Activated naive CD8-positive, alpha-beta T cell (primary cell): ENCODE results near the gene NUDT1.
A peak's percentile ranks its signal among the peaks of the same experiment; 100 is the strongest.
"Not testable (repeated sequence)": the region's sequence is repeated elsewhere in the genome, so short reads cannot be mapped to it uniquely, and the experiment has no call there.

Source experiments
- H3K27ac Mint-ChIP-seq: one replicate; pipeline ENCODE4 v1.8.0; 2021; ENCODE audit warnings: mixed read lengths
- H3K27me3 Mint-ChIP-seq: one replicate; pipeline ENCODE4 v1.8.0; 2021; ENCODE audit warnings: mixed read lengths
- H3K36me3 Mint-ChIP-seq: one replicate; pipeline ENCODE4 v1.8.0; 2021; ENCODE audit warnings: mixed read lengths
- H3K4me1 Mint-ChIP-seq: one replicate; pipeline ENCODE4 v1.8.0; 2021; ENCODE audit warnings: low read depth, mixed read lengths
- H3K4me3 Mint-ChIP-seq: one replicate; pipeline ENCODE4 v1.8.0; 2021; ENCODE audit warnings: mild to moderate bottlenecking, mixed read lengths
- H3K9me3 Mint-ChIP-seq: one replicate; pipeline ENCODE4 v1.8.0; 2021; ENCODE audit warnings: low read depth, mixed read lengths

Gene NUDT1

DNA sequence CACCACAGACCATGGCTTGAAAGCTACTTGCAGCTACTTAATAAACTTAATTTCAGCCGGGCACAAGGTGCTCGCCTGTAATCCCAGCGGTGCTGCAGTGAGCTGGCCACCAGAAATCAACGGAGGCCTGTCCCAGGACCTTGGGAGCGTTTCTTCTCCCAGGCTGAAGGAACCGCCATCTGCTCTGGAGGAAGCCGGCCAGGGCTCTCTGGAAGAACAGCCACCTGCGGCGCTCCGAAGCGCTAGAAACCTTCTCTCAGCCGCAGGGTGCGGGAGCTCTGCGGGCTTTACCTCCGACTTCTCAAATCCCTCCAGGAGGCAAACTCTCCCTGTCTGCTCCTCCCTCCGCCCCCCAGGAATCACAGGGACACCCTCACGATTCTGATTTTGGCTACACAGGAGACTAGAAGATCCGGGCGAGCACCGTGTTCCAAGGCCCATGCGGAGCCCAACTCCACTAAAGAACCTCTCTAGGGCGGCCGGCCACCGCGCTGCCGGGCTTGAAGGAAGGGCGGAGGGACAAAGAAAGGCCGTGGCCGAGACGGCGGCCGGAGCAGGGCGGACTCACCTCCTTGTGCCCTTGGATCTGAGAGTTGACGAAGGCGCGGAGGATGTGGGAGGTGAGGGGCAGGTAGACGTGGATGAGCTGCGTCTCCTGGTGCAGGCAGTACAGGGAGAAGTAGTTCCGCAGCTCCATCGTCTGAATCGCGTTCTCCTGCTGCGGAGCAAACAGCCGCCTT is 14.4 kb downstream of the NUDT1 start:
- peaks cover 6% of the 10 kb centered on the region for H3K4me1 Mint-ChIP-seq
- no peak overlapping the region for H3K4me3 Mint-ChIP-seq
- H3K9me3 Mint-ChIP-seq, result no peaks in the 10 kb centered on the region
- H3K27ac Mint-ChIP-seq, result no peak overlapping the region
- H3K27me3 Mint-ChIP-seq, result no peaks in the 10 kb centered on the region
- peaks cover 2% of the 10 kb centered on the region for H3K36me3 Mint-ChIP-seq

DNA sequence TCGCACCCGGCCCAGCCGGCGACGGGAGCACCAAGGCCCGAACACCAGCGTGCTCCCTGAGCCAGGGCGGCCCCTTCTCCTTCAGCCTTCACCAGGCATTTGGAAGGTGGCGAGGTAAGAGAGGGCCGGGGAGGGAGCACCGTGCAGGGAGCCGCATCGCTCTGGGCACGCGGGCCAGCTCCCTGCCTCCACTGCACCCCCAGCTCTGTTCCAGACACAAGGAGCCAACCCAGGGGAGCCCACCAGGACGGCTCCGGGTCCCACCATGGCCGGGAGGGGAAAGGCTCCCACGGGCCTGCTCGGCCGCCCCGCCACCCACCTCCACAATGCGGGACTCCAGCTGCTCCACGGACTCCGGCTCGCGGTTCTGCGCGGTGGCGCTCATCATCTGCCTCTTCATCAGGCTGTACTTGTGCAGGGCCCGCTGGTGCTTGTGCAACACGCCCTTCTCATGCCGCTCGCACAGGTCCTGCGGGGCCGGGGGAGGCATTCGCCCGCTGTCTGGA is 15.1 kb downstream of the NUDT1 start:
- H3K27ac Mint-ChIP-seq, result no peak overlapping the region
- no peaks in the 10 kb centered on the region for H3K9me3 Mint-ChIP-seq
- no peaks in the 10 kb centered on the region for H3K27me3 Mint-ChIP-seq
- H3K4me1 Mint-ChIP-seq, result peaks cover 11% of the 10 kb centered on the region
- H3K36me3 Mint-ChIP-seq, result peaks cover 2% of the 10 kb centered on the region
- no peak overlapping the region for H3K4me3 Mint-ChIP-seq

DNA sequence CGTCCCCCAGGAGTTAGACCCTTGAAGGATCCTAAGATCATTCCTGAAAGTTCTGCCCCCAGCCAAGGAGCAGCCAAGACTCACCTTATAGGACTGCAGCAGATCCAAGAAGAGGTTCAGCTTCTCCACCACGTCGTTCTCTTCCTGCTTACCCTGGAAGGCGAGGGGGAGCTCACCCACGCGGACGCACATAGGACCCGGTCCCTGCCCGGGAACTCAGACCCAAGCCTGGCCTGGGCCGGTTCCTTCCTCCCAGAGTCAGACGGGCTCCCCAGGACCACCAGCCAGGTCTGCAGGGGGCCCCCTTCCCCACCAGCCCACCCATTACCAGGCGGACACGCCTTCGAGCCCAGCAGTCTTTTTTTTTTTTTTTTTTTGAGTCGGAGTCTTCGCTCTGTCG is 15.6 kb downstream of the NUDT1 start:
- Mint-ChIP-seq H3K4me1 (peaks cover 11% of the 10 kb centered on the region), H3K27ac (no peak overlapping the region), H3K9me3 (no peaks in the 10 kb centered on the region), H3K4me3 (no peak overlapping the region), H3K27me3 (no peaks in the 10 kb centered on the region), H3K36me3 (peaks cover 2% of the 10 kb centered on the region)

DNA sequence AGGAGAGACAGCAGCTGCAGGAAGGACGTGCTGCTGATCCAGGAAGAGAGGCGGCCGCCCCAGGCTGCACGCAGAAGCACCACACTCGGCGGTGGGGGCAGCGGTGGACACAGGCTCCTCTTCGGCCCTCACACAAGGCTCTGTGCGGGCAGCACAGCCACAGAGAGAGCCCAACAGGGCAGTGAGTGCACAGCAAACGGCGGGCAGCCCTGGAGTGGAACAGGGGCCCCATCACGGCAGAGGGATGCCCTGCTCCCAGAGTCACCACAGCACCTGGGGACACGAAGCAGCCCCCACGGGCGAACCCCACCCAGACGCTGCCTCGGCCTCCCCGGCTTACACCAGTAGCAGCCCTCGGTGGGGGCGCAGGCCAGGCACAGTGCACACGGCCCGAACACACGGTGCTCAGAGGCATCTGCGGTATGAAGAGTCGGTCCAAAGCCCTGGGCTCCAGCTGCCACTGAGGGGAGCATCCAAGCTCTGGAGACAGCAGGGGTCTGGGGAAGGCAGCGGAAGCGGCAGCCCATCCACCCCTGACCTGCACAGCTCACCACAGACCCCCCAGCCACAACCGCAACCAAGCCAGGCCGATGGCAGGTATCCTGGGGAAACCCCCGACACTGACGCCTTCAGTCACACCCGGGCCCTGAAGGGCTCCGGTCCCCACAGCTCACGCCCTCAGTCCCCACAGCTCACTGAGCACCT is 16.8 kb downstream of the NUDT1 start:
- no peaks in the 10 kb centered on the region for H3K9me3 Mint-ChIP-seq
- no peak overlapping the region for H3K4me3 Mint-ChIP-seq
- peaks cover 2% of the 10 kb centered on the region for H3K36me3 Mint-ChIP-seq
- H3K27ac Mint-ChIP-seq, result no peak overlapping the region
- H3K27me3 Mint-ChIP-seq, result no peaks in the 10 kb centered on the region
- peaks cover 8% of the 10 kb centered on the region for H3K4me1 Mint-ChIP-seq

DNA sequence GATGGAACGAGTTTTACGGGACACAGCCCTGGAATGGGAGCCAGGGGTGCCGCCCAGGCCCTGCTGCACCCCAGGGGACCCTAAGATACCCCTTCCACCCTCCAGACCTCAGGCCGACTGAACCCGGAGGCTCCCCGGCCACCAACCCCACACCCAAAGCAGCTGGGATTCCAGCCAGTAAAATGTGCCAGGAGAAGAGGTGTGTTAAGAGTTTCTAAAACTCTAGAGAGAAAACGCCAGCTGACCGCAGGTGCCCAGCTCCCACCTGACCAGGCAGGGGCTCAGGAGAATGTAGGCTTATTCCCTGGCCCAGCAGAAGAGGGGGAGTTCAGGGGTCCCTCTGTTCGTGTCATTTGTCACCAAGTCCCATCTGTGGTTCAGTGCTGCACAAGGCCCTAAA is 17.5 kb downstream of the NUDT1 start:
- Mint-ChIP-seq H3K27me3 (no peaks in the 10 kb centered on the region), H3K9me3 (no peaks in the 10 kb centered on the region), H3K4me1 (peaks cover 8% of the 10 kb centered on the region), H3K4me3 (no peak overlapping the region), H3K27ac (no peak overlapping the region), H3K36me3 (peaks cover 2% of the 10 kb centered on the region)

DNA sequence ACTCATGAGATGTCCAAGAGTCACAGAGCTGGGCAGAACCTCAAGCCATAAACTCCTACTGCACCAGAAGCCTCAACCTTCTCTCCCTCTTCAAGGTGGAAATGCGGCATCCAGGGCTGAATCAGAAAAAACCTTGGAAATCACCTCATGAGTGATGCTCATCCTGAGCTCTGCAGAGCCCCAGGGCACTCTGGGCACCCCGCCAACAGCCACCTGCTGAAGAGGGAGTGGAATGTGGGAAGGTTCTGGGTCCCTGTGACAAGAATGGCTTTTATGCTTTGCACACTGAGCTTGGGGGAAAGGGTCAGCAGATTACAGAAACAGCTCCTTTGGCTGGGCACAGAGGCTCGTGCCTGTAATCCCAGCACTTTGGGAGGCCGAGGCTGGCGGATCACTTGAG is 18.8 kb downstream of the NUDT1 start:
- H3K4me1 Mint-ChIP-seq, result peaks cover 8% of the 10 kb centered on the region

DNA sequence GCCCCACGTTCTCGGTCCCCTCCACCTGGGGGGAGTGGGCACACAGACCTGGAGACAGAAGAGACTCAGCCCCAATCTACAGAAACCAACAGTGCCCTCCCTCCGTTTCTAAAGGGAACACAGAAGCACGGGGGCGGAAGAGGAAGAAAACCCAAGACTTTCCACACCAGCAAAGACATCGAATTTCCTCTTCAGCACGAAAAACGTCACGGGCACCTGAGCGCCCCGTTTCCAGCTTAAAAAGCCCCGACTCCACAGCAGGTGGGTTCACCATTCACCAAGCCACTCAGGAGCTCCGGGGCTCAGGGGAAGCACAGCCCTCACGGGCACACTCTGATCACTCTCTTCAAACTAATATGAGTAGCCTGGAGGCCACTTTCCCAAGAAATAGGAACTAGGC is 19.6 kb downstream of the NUDT1 start:
- Mint-ChIP-seq H3K4me3 (peak overlapping the region; percentile 71), H3K27ac (peak overlapping the region; percentile 85), H3K27me3 (no peaks in the 10 kb centered on the region), H3K36me3 (peaks cover 2% of the 10 kb centered on the region), H3K4me1 (peaks cover 8% of the 10 kb centered on the region), H3K9me3 (no peaks in the 10 kb centered on the region)

More for the DNA sequence above, 18.8 kb downstream of the NUDT1 start:
- no peak overlapping the region for H3K27ac Mint-ChIP-seq
- no peaks in the 10 kb centered on the region for H3K9me3 Mint-ChIP-seq
- H3K4me3 Mint-ChIP-seq, result no peak overlapping the region
- peaks cover 2% of the 10 kb centered on the region for H3K36me3 Mint-ChIP-seq
- H3K27me3 Mint-ChIP-seq, result no peaks in the 10 kb centered on the region

DNA sequence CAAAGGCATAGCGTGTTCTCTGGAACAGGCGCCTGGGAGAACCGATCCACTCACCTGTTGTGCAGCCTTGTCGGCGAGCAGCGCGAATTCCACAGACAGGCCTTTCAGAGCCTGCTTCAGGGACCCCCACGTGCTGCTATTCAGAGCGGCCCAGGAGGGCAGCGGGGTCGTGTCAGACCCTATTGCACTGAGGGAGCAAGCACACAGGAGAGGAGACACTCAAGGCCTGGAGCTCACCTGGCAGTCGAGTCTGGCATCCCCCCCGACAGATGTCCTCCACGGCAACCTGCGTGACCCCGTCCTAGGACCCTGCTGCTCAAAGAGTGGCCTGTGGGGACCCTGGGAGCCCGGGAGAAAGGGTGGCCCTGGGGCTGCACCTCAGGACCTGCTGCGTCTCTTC is 21.1 kb downstream of the NUDT1 start:
- H3K4me1 Mint-ChIP-seq, result peaks cover 8% of the 10 kb centered on the region
- H3K27ac Mint-ChIP-seq, result no peak overlapping the region

DNA sequence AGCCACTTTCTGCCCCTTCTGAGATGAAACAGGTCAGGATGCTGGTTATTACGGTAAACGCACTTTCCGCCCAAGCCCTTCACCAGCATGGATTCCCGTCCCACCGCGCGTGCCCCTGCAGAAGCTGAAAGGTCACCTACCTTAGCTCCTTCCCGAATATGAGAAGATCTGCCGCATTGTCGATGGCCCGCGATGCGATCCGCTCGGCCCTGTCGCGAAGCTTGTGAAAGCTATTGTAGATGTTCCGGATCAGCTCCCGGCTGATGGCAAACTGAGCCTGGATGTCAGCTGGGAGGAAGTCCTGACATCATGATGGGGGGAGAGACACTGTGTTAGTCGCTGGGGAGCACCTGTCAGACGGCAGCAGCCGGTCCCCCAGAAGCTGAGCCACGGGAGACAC is 22.1 kb downstream of the NUDT1 start:
- Mint-ChIP-seq H3K4me1 (peaks cover 8% of the 10 kb centered on the region), H3K4me3 (no peak overlapping the region), H3K36me3 (peaks cover 2% of the 10 kb centered on the region), H3K27me3 (no peaks in the 10 kb centered on the region), H3K9me3 (no peaks in the 10 kb centered on the region), H3K27ac (no peak overlapping the region)

More for the DNA sequence above, 21.1 kb downstream of the NUDT1 start:
- H3K36me3 Mint-ChIP-seq, result peaks cover 2% of the 10 kb centered on the region
- H3K27me3 Mint-ChIP-seq, result no peaks in the 10 kb centered on the region
- no peaks in the 10 kb centered on the region for H3K9me3 Mint-ChIP-seq
- no peak overlapping the region for H3K4me3 Mint-ChIP-seq

DNA sequence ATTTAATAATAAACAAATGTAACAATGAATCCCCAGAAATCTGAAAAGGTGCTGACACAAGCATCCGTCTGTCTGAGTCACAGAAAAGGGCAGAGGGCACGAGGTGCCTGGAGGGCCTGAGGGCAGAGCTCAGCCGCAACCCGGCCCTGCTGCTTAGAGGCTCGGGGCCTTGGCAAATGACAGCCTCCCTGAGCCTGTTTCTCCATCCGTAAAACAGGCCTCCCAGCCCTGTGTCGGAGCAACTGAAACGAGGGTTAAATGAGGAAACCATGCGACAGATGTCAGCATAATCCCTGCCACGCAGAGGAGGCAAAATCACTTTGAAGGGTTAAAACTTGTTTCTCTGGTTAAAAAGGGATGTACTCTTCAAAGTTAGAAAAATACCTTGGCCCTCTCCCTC is 24.9 kb downstream of the NUDT1 start:
- H3K36me3 Mint-ChIP-seq, result peaks cover 4% of the 10 kb centered on the region
- no peak overlapping the region for H3K27ac Mint-ChIP-seq
- peaks cover under 1% of the 10 kb centered on the region for H3K4me1 Mint-ChIP-seq
- H3K27me3 Mint-ChIP-seq, result no peaks in the 10 kb centered on the region
- H3K9me3 Mint-ChIP-seq, result no peaks in the 10 kb centered on the region
- H3K4me3 Mint-ChIP-seq, result no peak overlapping the region

DNA sequence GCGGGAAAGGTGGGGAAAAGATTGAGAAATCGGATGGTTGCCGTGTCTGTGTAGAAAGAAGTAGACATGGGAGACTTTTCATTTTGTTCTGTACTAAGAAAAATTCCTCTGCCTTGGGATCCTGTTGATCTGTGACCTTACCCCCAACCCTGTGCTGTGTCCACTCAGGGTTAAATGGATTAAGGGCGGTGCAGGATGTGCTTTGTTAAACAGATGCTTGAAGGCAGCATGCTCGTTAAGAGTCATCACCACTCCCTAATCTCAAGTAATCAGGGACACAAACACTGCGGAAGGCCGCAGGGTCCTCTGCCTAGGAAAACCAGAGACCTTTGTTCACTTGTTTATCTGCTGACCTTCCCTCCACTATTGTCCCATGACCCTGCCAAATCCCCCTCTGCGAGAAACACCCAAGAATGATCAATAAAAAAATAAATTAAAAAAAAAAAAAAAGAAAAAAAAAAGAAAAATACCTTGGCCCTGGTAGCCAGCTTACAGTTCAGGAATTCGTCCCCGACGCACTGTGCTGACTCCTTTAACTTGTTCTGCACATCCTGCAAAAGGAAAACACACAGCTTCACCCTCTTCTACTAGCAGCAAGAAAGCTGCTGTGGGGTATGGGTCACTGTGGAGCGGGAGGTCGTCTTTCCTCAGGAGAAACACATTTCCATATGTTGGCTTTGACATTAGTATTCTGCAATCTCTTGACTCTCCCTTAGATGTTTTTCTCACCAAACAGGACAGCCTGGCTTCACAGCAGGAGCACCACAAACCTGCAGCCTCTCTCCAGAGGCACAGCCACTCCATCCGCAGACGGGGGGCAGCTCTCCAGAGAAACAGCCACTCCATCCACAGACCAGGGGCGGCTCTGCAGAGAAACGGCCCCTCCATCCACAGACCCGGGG is 27.3 kb downstream of the NUDT1 start:
- not testable (repeated sequence) for H3K9me3 Mint-ChIP-seq, H3K4me3 Mint-ChIP-seq, H3K36me3 Mint-ChIP-seq, H3K27me3 Mint-ChIP-seq, H3K27ac Mint-ChIP-seq, H3K4me1 Mint-ChIP-seq

DNA sequence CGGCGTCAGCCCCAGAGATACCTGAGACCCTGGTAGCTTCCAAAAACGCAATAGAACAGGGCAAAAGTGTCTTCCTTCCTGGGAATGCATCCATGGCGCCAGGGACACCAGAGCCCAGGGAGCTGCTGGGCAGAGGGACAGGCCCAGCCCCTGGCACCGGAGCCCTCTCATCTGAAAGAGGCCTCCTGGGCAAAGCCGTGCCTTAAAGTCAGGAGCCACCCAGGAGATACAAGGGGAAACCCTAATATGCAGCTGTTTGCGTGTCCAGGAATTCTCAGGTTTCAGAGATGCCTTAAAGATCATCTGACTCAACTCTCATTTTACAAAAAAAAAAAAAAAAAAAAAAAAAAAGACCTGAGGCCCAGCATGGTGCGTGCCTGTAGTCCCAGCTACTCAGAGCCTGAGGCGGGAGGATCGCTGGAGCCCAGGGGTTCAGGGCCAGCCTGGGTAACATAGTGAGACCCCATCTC is 28.0 kb downstream of the NUDT1 start:
- no peaks in the 10 kb centered on the region for H3K9me3 Mint-ChIP-seq
- no peak overlapping the region for H3K4me3 Mint-ChIP-seq
- no peak overlapping the region for H3K27ac Mint-ChIP-seq
- no peaks in the 10 kb centered on the region for H3K27me3 Mint-ChIP-seq
- no peaks in the 10 kb centered on the region for H3K4me1 Mint-ChIP-seq
- peaks cover 4% of the 10 kb centered on the region for H3K36me3 Mint-ChIP-seq

DNA sequence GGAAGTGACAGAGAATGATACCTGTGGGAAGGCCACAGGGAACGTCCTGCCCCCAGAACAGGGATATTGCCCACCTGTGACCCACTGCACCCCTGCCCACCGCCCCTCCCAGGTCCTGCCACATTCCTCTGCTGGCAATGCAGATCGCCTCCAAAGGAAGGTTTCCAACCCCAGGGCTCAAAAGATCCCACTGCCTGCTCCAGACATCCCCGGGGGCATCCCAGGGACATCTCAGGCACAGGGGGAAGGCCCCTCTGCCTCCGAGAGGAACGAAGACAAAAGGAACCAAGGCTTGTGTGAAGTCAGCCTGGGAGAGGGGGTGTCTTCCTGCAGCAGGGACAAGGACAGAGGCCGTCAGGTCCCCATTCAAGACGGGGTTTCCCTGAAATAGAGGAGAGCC is 28.5 kb downstream of the NUDT1 start:
- Mint-ChIP-seq H3K9me3 (no peaks in the 10 kb centered on the region), H3K4me1 (no peaks in the 10 kb centered on the region), H3K4me3 (no peak overlapping the region)

DNA sequence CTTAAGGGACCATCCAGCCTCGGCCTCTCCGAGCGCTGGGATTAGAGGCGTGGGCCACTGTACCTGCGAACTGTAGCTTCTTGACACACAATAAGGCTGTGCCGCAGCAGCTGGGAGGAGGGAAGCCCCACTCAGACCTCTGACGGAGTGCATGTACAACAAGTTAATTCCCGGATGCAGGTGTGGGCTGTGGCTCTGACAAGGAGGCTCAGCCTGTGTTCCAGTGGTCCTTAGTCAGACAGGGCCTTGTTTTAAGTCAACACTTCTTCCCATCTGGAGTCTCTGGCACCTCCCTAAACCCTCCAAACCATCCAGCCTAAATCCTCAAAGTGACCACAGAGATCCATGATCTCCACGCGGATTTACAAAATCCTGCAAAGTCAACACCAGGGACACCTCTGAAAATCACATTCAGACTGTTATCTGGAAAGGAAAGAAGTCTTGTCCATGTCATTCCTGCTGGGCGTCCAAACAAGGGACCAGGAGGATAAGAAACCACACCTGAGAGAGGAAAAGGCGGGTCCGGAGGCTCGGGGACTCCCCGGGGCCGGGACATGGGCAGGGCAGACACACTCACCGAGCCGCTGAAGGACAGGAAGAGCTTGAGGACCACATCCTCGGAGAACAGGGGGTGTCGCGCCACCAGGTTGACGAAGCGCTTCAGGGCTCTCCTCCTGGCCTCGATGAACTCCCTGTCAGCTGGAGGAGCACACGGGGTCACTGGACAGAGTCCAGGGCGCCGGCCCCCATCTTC is 29.4 kb downstream of the NUDT1 start:
- Mint-ChIP-seq H3K9me3 (no peaks in the 10 kb centered on the region), H3K4me1 (no peaks in the 10 kb centered on the region), H3K27ac (no peak overlapping the region), H3K36me3 (peaks cover 4% of the 10 kb centered on the region), H3K4me3 (no peak overlapping the region), H3K27me3 (no peaks in the 10 kb centered on the region)

More for the DNA sequence above, 28.5 kb downstream of the NUDT1 start:
- Mint-ChIP-seq H3K27me3 (no peaks in the 10 kb centered on the region), H3K36me3 (peaks cover 4% of the 10 kb centered on the region), H3K27ac (no peak overlapping the region)
